Stimulated activated CD8-positive, alpha-beta memory T cell treated with anti-CD3 and anti-CD28 coated beads, Interleukin-12 subunit alpha, Interleukin-12 subunit beta, amount 100 ng/mL, for 24 hours (primary cell): ENCODE results near the gene ABCC1.
"Not testable (repeated sequence)": the region's sequence is repeated elsewhere in the genome, so short reads cannot be mapped to it uniquely, and the experiment has no call there.

Experiments used
- DNase-seq: peaks from one replicate; pipeline ENCODE4 v3.0.0-alpha.2; 2020; ENCODE audit errors: extremely low read depth

Gene ABCC1

GRCh38 chr16:16185095-16185494, 235.7 kb downstream of the ABCC1 start:
- DNase-seq, result no peak

- DNase-seq, result no peak
Measured at GRCh38 chr16:16186820-16187219, 237.4 kb downstream of the ABCC1 start.

DNA sequence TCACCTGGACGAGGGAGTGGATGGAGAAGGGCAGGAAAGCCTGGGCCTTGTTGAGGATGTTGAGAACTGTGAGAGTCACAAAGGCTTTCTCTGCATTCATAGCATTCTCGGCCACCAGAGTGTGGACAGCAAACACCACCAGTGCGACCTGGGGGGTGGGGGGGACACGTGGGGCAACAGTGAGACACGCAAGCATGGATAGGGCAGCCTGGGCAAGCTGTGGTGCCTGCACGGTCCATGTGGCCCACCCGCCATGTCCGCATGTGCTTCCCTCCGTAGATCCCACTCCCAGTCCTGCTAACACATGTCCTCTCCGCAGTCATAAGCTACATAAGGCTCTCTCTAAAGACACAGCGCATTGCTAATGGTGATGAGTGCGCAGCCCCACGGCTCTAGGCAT, 239.4 kb downstream of the ABCC1 start:
- DNase-seq, result no peak

DNA sequence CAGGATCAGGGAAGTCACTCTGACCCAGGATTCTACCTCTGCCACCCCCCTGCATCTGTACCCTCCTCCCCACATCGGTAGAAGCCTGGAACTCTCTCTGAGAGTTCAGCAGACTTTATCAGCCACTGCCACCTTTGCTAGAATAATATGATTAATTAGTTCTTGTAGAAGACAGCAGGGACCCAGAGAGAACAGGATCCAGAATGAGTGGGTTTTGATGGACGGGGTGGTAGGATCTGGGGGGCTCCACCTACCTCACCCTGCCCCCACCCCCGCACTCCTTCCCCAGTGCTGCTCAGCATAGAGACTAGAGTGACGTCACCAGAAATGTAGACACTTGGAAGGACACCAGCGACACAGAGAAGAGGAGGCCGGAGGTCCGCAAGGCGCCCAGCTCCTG, 240.4 kb downstream of the ABCC1 start:
- DNase-seq, result no peak

GRCh38 chr16:16190546-16190945, 241.1 kb downstream of the ABCC1 start:
- no peak for DNase-seq

DNA sequence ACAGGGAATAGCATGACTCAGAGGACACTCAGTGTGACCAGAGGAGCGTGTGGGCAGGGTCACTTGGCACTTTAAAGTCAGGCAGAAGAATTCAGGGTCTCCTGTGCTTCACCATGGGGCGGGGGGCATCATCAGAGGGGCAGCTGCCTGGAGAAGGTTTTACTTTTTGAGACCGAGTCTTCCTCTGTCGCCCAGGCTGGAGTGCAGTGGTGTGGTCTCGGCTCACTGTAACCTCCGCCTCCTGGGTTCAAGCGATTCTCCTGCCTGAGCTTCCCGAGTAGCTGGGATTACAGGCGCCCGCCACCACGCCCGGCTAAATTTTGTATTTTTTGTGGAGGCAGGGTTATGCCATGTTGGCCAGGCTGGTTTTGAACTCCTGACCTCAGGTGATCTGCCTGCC, 241.6 kb downstream of the ABCC1 start:
- DNase-seq, result not testable (repeated sequence)

DNA sequence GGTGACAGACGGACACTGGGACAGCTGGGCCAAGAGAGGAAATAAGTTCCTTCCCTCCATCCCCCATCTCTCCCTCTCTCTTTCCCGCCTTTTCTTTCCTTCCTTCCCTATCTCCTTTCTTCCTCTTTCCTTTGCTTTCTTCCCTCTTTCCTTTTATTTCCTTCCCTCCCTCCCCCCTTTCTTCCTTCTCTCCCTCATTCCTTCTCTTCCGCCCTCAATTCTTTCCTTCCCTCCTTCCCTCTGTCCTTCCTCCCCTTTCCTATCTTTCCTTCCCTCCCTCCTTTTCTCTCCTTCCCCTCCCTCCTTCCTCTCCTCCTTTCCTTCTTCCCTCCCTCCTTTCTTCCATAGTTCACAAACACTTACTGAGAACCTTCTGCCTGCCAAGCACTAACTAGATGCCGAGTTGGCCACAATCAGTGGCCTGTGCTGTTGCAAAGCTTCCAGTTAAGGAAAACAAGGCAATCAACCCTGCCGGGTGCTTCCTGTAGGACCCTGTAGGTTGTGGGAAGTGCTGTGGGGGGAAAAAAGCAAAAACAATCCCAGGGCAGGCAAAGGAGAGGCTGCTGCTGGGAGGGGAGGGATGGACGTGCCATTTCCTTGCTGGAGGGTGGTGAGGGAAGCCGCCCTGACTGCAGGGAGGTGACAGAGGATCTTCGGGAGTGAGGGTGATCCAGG, 242.2 kb downstream of the ABCC1 start:
- DNase-seq, result no peak
